SK-N-MC (cell line): ENCODE measurements around the gene ATP4B.

Experiments
- DNase-seq: peaks from one replicate; pipeline ENCODE4 v3.0.0-alpha.2; 2011; ENCODE audit warnings: low read depth, low spot score
- H3K27ac ChIP-seq: fragments of 200-600 bp; sonication (generic); 2 replicates; pipeline ENCODE4 v1.5.1; 2016; ENCODE audit warnings: mixed run types
- H3K36me3 ChIP-seq: fragments of 200-600 bp; sonication (generic); 2 replicates; pipeline ENCODE4 v1.6.1; 2017; ENCODE audit warnings: antibody characterized with exemption, low read length, mixed read lengths; ENCODE audit not compliant: insufficient read depth
- H3K4me3 ChIP-seq: fragments of 200-600 bp; sonication (generic); 2 replicates; pipeline ENCODE4 v1.5.1; 2016
- H3K9ac ChIP-seq: fragments of 200-600 bp; sonication (generic); 2 replicates; pipeline ENCODE4 v1.8.0; 2017; ENCODE audit warnings: mixed run types, mixed read lengths; ENCODE audit not compliant: insufficient read length
- H3K9me3 ChIP-seq: fragments of 200-600 bp; sonication (generic); 2 replicates; pipeline ENCODE4 v1.6.1; 2017; ENCODE audit warnings: low read depth, mild to moderate bottlenecking, antibody characterized with exemption, low read length, moderate library complexity, mixed read lengths
- EZH2 ChIP-seq: fragments of 200-600 bp; sonication (generic); IDR thresholded peaks from one replicate; pipeline ENCODE4 v1.6.1; 2017; ENCODE audit warnings: antibody characterized with exemption
- FOXP2 ChIP-seq: optimal IDR thresholded peaks from 2 replicates; pipeline ENCODE3; 2011; ENCODE audit warnings: mild to moderate bottlenecking, moderate library complexity; ENCODE audit not compliant: insufficient read depth; ENCODE audit errors: extremely low read length, control extremely low read depth
- POLR2AphosphoS5 ChIP-seq: IDR thresholded peaks from 2 replicates; pipeline ENCODE4 v1.6.1; 2012; ENCODE audit warnings: mild to moderate bottlenecking, low read depth, low read length, borderline replicate concordance

Gene ATP4B

GRCh38 chr13:113660066-113660465 lies 2.1 kb upstream of the ATP4B start:
- H3K36me3 ChIP-seq = no peaks in the 10 kb centered on the region
- TF ChIP-seq EZH2 (no peak), FOXP2 (no peak), POLR2AphosphoS5 (no peak)
- no peak overlapping the region for H3K9ac ChIP-seq
- DNase-seq = no peak
- H3K4me3 ChIP-seq = no peak overlapping the region
- H3K27ac ChIP-seq = no peak overlapping the region
- no peaks in the 10 kb centered on the region for H3K9me3 ChIP-seq

DNA sequence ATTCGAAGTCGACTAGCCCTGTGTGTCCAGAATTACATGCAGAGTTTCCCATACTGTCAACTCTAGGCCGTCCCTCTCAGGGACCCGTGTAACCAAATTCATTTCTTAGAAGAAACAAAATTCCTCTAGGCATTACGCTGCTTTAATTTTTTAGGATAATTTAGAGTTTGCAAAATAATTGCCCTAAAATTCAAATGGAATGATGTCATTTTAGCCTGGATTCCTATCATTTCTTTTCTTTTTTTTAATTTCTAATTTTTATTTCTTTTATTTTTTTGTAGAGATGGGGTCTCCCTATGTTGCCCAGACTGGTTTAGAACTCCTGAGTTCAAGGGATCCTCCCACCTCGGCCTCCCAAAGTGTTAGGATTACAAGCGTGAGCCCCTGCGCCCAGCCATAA lies 1.3 kb upstream of the ATP4B start:
- Histone ChIP-seq H3K9ac (no peak overlapping the region), H3K4me3 (no peak overlapping the region), H3K27ac (no peak overlapping the region), H3K9me3 (no peaks in the 10 kb centered on the region), H3K36me3 (no peaks in the 10 kb centered on the region)
- TF ChIP-seq FOXP2 = no peak
- TF ChIP-seq EZH2 = no peak
- TF ChIP-seq POLR2AphosphoS5 = no peak
- DNase-seq = no peak

DNA sequence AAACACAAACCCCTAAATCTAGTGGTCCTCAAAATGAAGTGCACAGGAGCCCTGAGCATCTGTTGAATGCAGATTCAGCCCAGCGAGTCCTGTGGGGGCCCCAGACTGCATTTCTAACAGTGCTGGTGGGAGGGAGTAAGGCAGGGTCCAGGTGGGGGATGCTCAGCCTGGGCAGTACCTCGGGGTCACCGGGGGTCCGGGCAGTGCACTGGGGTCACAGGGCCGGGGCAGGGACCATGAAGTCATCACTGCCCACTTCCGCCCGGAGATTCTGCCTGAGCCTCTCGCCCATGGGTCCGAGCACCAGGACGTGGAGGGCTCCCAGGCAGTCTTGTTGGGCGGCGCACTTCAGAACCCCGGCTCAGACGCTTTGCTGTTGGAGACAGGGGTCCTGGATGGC lies 838 bp upstream of the ATP4B start:
- Histone ChIP-seq H3K9me3 (no peaks in the 10 kb centered on the region), H3K36me3 (no peaks in the 10 kb centered on the region), H3K9ac (no peak overlapping the region), H3K4me3 (no peak overlapping the region), H3K27ac (no peak overlapping the region)
- DNase-seq = no peak
- TF ChIP-seq FOXP2 = no peak
- no peak for TF ChIP-seq POLR2AphosphoS5
- TF ChIP-seq EZH2 = no peak

GRCh38 chr13:113656831-113657671 lies 947 bp downstream of the ATP4B start:
- Histone ChIP-seq H3K36me3 (no peaks in the 10 kb centered on the region), H3K27ac (no peak overlapping the region), H3K9ac (no peak overlapping the region), H3K9me3 (no peaks in the 10 kb centered on the region), H3K4me3 (no peak overlapping the region)
- no peak for DNase-seq
- TF ChIP-seq POLR2AphosphoS5 = no peak
- TF ChIP-seq FOXP2 = no peak
- TF ChIP-seq EZH2 = no peak

- Histone ChIP-seq H3K27ac (no peak overlapping the region), H3K4me3 (no peak overlapping the region), H3K9ac (no peak overlapping the region), H3K36me3 (no peaks in the 10 kb centered on the region), H3K9me3 (no peaks in the 10 kb centered on the region)
- DNase-seq = no peak
- TF ChIP-seq FOXP2 (no peak), POLR2AphosphoS5 (no peak), EZH2 (no peak)
These were observed 1.9 kb downstream of the ATP4B start for GRCh38 chr13:113656003-113656588.

DNA sequence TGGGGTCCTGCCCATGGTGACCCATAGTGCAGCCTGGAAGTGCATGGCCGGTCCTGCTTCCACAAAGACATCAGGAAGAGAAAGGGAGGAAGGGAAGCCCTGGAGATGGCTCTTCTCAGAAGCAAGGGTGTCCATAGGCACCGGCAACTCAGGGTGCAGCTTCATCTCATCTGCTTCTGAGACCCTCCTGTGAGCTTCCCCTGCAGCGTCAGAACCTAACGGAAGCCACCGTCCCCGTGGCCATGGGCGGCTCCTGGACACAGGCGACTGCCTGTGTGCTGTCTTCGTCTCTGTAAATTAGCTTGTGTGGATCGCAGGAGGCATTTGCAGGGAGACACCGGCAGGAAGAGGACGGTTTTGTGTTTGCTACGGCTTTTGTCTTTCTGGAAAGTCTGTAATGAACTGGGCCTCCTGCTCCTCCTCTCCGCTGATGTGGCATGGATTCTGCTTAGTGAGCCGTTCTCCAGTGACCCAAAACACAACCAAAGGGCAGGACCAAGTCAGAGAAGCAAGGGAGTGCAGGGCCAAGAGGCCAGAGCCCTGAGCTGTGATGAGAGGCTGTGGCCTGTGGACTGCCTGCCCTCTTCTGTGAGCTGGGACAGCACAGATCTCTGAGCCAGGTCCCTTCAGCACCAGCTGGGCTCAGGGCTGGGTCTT lies 2.5 kb downstream of the ATP4B start:
- Histone ChIP-seq H3K9ac (no peak overlapping the region), H3K27ac (no peak overlapping the region), H3K36me3 (no peaks in the 10 kb centered on the region), H3K4me3 (no peak overlapping the region), H3K9me3 (no peaks in the 10 kb centered on the region)
- TF ChIP-seq EZH2 (no peak), FOXP2 (no peak), POLR2AphosphoS5 (no peak)
- DNase-seq = no peak

GRCh38 chr13:113654591-113655345 lies 3.2 kb downstream of the ATP4B start:
- Histone ChIP-seq H3K4me3 (no peak overlapping the region), H3K27ac (no peak overlapping the region), H3K9me3 (no peaks in the 10 kb centered on the region), H3K9ac (no peak overlapping the region), H3K36me3 (no peaks in the 10 kb centered on the region)
- TF ChIP-seq EZH2 (no peak), FOXP2 (no peak), POLR2AphosphoS5 (no peak)
- no peak for DNase-seq

- no peaks in the 10 kb centered on the region for H3K9me3 ChIP-seq
- H3K9ac ChIP-seq = no peak overlapping the region
- no peak overlapping the region for H3K4me3 ChIP-seq
- no peak for DNase-seq
- no peak for TF ChIP-seq FOXP2
- TF ChIP-seq EZH2 = no peak
- no peak for TF ChIP-seq POLR2AphosphoS5
- H3K36me3 ChIP-seq = no peaks in the 10 kb centered on the region
- H3K27ac ChIP-seq = no peak overlapping the region
These were observed 3.8 kb downstream of the ATP4B start for GRCh38 chr13:113654175-113654560.
